HuH-7 (cell line): ENCODE measurements around the gene SHF.
"Not testable (repeated sequence)": the region's sequence is repeated elsewhere in the genome, so short reads cannot be mapped to it uniquely, and the experiment has no call there.

Experiments
- DNase-seq: peaks from one replicate; pipeline ENCODE4 v3.0.0; 2011; ENCODE audit warnings: low spot score

Gene SHF

GRCh38 chr15:45146405-45146804, 41.4 kb downstream of the SHF start:
- no peak for DNase-seq

DNA sequence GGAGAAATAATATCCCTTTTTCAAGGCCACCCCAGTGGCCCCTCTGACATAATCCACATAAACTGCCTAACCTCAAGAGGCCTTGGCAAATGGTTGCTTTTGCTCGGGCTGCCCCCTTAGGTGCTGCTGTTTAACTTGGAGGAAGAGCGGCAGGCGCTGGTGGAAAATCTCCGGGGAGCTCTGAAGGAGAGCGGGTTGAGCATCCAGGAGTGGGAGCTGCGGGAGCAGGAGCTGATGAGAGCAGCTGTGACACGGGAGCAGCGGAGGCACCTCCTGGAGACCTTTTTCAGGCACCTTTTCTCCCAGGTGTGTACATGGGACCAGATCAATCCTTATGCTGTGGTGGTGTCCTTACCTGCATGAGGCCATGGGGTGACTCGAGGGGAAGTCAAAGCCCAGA, 43.0 kb downstream of the SHF start:
- no peak for DNase-seq

DNA sequence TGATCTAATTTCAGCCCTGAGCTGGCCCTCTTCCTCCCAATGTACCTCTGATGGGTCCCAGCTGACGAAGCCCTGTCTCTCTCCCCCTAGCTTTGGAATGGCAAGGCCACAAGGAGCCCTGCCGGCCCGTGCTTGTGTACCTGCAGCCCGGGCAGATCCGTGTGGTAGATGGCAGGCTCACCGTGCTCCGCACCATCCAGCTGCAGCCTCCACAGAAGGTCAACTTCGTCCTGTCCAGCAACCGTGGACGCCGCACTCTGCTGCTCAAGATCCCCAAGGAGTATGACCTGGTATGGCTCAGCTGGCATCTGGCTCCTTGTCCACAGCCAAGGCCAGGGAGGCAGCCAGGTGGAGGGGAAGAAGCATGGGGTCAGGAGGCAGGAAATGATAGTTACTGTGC, 43.8 kb downstream of the SHF start:
- no peak for DNase-seq

DNA sequence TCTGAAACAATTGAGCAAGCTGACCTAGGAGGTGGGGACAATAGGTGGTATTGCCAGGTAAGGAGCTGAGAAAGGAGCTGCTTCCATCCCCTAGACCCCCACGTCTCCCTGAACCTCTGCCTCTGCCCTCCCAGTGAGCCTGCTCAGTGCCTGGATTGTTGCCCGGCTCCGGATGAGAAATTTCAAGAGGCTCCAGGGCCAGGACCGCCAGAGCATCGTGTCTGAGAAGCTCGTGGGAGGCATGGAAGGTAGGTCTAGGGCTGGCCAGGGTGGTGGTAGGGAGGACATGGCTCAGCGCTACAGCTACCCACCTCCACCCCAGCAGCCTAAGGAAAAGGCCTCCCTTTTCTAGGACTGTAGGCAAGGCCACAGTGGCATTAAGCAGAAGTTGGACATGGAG, 44.7 kb downstream of the SHF start:
- DNase-seq = no peak

GRCh38 chr15:45141386-45141785, 46.4 kb downstream of the SHF start:
- no peak for DNase-seq

- DNase-seq = no peak
Measured at GRCh38 chr15:45140557-45141250, 47.1 kb downstream of the SHF start.

- no peak for DNase-seq
Measured at GRCh38 chr15:45139770-45140169, 48.0 kb downstream of the SHF start.

GRCh38 chr15:45138814-45139765, 48.7 kb downstream of the SHF start:
- no peak for DNase-seq

GRCh38 chr15:45137703-45138102, 50.1 kb downstream of the SHF start:
- no peak for DNase-seq

DNA sequence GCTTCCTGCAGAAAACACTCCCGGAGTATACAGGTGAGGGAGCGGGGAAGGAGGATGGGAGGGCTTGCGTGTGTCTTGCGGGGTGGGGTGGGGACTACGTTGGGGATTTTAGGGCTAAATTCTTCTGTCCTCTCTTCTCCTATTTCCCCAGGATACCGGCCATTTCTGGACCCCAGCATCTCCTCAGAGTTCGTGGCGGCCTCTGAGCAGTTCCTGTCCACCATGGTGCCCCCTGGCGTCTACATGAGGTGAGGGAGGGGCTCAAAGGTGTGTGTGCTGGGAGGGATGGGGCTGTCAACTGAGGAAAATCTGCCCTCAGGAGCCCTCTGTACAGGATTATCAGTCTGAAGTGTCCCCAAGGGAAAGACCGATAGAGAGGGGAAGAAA, 51.4 kb downstream of the SHF start:
- DNase-seq = peak; percentile 39

DNA sequence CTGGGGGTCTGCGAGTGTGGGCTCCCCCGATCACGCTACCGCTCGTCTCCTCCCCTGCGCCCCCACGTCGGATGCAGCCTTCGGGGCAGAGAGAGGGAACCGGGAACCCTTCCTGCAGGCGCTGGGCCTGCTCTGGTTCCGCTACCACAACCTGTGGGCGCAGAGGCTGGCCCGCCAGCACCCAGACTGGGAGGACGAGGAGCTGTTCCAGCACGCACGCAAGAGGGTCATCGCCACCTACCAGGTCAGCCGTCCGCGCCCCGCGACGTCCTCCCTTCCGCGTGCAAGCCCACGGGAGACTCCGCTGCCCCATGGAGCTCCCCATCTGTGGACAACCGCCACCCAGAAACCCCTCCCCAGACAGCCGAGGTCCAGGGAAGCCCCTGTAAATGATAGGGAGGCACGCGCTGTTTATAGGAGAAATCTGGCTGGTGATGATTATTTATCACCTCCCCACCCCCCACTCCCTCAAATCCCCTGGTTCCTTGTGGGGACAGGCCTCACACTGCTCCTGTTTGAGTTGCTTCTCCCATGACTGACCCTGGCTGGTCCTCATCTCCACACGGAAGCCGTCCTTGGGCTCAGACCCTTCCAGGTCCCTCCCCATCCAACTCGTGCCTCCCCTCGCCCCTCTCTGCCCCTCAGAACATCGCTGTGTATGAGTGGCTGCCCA, 51.9 kb downstream of the SHF start:
- not testable (repeated sequence) for DNase-seq

DNA sequence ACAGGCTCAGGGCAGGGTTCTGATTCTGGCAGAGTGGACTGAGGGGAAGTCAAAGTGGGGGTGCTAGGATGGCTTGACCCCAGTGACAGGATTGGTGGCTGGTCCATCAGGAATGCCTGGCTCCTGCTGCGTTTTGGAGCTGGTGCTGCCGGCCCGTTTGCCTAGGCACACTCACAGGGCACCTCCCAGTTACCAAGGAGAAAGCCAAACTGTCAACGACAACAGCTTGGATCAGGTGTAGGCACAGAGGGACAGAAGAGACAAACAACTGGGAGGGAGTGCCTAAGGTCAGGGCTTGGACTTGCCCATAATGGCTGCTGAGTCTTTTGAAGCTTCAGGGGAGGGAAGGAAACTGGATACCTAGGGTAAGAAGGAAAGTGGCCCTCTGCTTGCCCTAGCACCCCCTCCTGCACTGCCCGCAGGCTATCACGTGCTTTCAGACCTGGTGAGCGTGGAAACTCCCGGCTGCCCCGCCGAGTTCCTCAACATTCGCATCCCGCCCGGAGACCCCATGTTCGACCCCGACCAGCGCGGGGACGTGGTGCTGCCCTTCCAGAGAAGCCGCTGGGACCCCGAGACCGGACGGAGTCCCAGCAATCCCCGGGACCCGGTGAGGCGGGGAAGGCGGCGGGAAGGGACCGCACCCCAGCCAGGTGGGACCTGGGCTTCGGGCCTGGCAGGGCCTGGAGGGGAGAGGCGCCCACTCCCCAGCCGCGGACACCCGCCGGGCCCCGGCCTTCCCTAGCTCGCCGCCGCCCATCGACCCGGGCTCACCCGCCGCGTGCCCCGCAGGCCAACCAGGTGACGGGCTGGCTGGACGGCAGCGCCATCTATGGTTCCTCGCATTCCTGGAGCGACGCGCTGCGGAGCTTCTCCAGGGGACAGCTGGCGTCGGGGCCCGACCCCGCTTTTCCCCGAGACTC, 52.8 kb downstream of the SHF start:
- DNase-seq = no peak

DNA sequence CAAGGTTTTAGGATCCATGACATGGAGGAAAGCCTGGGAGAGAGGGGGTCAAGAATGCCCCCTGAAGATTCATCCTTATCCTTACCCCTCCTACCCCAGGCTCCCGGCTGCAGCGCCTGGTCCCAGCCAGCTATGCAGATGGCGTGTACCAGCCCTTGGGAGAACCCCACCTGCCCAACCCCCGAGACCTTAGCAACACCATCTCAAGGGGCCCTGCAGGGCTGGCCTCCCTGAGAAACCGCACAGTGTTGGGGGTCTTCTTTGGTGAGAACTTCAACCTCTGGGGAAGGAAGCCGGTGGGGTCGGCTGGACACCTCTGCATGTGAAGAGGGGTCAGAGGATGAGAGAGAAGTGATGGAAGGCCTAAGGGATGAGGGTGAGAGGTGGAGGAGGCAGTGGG, 53.7 kb downstream of the SHF start:
- no peak for DNase-seq

DNA sequence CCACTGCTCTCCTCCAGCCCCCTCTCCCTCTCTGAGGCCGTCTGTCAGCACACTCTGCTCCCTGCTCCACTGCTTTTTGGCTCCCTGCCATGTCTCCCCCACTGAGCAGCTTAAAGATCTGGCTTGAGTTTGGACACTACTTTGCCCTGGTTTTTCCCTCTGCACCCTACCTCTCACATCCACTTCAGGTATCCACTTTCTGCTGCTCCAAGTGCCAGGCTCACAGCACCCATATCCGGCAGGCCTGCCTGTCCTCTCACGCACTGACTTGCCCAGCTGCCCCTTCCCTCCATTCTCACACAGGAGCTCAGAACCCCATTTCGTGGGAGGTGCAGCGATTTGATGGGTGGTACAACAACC, 54.2 kb downstream of the SHF start:
- DNase-seq = no peak

GRCh38 chr15:45132844-45133560, 54.8 kb downstream of the SHF start:
- DNase-seq = no peak

- DNase-seq = no peak
Measured at GRCh38 chr15:45131510-45131909, 56.3 kb downstream of the SHF start.

GRCh38 chr15:45130291-45131000, 57.3 kb downstream of the SHF start:
- DNase-seq = no peak

- DNase-seq = no peak
Measured at GRCh38 chr15:45129651-45130129, 58.1 kb downstream of the SHF start, which contains the start of the genes DUOX1 and DUOXA1. Gene DUOX1 (plus strand): TSS chr15:45129994. CDS start chr15:45131967, 1,973 bp downstream. Gene DUOXA1 (minus strand): TSS chr15:45129879. CDS start chr15:45123014, 6,865 bp downstream.

DNA sequence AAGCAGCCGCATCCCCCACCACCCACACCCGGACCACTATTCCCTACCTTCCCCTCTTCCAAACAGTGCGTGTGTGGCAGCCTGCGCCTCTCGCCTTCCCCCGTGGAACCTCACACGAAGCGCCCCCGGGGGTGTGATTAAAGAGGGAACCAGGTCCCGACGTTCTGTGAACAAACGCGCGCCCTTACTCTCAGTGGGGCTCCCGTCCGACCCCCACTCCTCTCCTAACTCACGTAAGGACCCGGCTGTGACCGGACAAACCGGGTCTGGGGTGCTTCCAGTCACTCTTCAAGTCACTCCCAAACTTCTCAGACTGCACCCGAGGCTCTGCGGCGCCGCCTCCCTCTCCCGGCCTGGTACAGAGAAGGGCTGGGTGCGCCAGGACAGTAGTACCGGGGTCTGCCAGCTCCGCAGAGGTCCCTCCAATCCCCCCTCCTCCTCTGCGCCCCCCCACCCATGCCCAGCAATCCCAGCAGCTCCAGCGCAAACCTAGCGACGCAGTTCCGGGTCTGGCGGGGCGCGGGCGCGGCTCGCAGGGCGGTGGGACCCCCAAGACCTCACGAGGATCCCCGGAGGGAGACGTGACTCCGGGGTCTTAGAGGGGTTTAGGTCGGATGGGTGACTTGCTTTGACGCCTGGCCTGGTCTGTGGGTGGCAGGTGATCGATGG, 58.7 kb downstream of the SHF start:
- no peak for DNase-seq
